ENCODE data around the gene USP24.

- TF ChIP-seq FOS (IDR thresholded peaks at IDR 0.05; ENCODE audit: borderline replicate concordance, insufficient read depth, low read length): no peak
- no peak for TF ChIP-seq EZH2 (IDR thresholded peaks at IDR 0.05; ENCODE audit: borderline replicate concordance, low read depth, low read length, severe bottlenecking)
- TF ChIP-seq CTCF (IDR thresholded peaks at IDR 0.05; ENCODE audit: extremely low read depth in 1 of 2, insufficient read depth in 1 of 2, low read depth in 1 of 2, low read length in 2 of 2): no peak
- no peak for TF ChIP-seq POLR2A (IDR thresholded peaks at IDR 0.05; ENCODE audit: low read depth, low read length)
- no peak for TF ChIP-seq POLR2AphosphoS5 (IDR thresholded peaks at IDR 0.05; ENCODE audit: insufficient read depth, low read depth, low read length)
- no peak for TF ChIP-seq MAX (IDR thresholded peaks at IDR 0.05; ENCODE audit: insufficient read depth, insufficient read length)
- TF ChIP-seq MYC (IDR thresholded peaks at IDR 0.05; ENCODE audit: low read depth, low read length): no peak
Measured at GRCh38 chr1:55156093-55156492, 59.1 kb downstream of the USP24 start.

All from endothelial cell of umbilical vein (primary cell).